GM12878 (cell line): Measurements from ENCODE around the gene AGRP. TPM values are rescaled to one million over a fixed set of nuclear protein-coding genes. Genes with fewer than 3 reads are reported as not detected.

ENCODE experiments used
- ATAC-seq: fragments of 200-7000 bp; cut with Tn5 transposase; 3 replicates; pipeline ENCODE4 v1.9.1; 2020; ENCODE audit warnings: mild to moderate bottlenecking, moderate library complexity
- BruUV-seq: library from RNA; stranded (reverse); fragments of 400-500 nt; replicated peaks from 2 replicates; lab custom pipeline; 2021; lab: Mats Ljungman, UMichigan
- CTCF ChIA-PET: fragments of 300-600 bp; sonication (Branson Sonifier 250); formaldehyde crosslinking; extraction: SDS; loops from one replicate; lab custom pipeline; 2021; ENCODE audit warnings: inconsistent platforms; lab: Yijun Ruan, JAX
- POLR2A ChIA-PET: fragments of 350-600 bp; formaldehyde crosslinking; extraction: SDS; loops from one replicate; lab custom pipeline; 2021; ENCODE audit warnings: inconsistent platforms; lab: Charles Lee
- RAD21 ChIA-PET: fragments of 300-600 bp; sonication (Branson Sonifier 250); formaldehyde crosslinking; loops from one replicate; lab custom pipeline; 2023; ENCODE audit warnings: antibody characterized with exemption; ENCODE audit not compliant: unreplicated experiment; lab: Charles Lee
- SMC1A ChIA-PET: fragments of 300-600 bp; sonication (Branson Sonifier 250); formaldehyde crosslinking; loops from one replicate; lab custom pipeline; 2023; ENCODE audit not compliant: unreplicated experiment, uncharacterized antibody; lab: Charles Lee
- DNase-seq: peaks from one replicate; pipeline ENCODE4 v3.0.0-alpha.2; 2011; ENCODE audit warnings: low read depth, low spot score
- FAIRE-seq: peaks from 3 replicates; lab custom pipeline; 2011; peaks lifted over from hg19 to GRCh38; lab: Jason Lieb, UNC
- H2AFZ ChIP-seq: 2 replicates; pipeline ENCODE4 v1.6.0; 2011; ENCODE audit warnings: low read depth, low read length, control low read depth; ENCODE audit not compliant: control insufficient read depth
- H3K27ac ChIP-seq: 2 replicates; pipeline ENCODE4 v1.5.1; 2011; ENCODE audit warnings: control low read depth; ENCODE audit not compliant: control insufficient read depth, insufficient read depth
- H3K27me3 ChIP-seq, 2 experiments: replicated peaks in 1 of 2; 2 replicates each; pipeline versions ENCODE4 v1.6.0 to v1.6.1; 2011; ENCODE audit warnings: low read length in 1 of 2; ENCODE audit not compliant: control insufficient read depth in 2 of 2, insufficient read depth in 2 of 2
- H3K36me3 ChIP-seq, 2 experiments: 2 replicates each; pipeline ENCODE4 v1.5.1; 2011; ENCODE audit warnings: low read length in 1 of 2; ENCODE audit not compliant: control insufficient read depth in 2 of 2, insufficient read depth in 2 of 2
- H3K4me1 ChIP-seq: 2 replicates; pipeline ENCODE4 v1.6.1; 2011; ENCODE audit warnings: mild to moderate bottlenecking, low read length, moderate library complexity, mixed read lengths; ENCODE audit not compliant: control insufficient read depth, insufficient read depth
- H3K4me2 ChIP-seq: 2 replicates; pipeline ENCODE4 v1.6.0; 2011; ENCODE audit warnings: control low read depth; ENCODE audit not compliant: control insufficient read depth, insufficient read depth
- H3K4me3 ChIP-seq: fragments of 200-600 bp; sonication (generic); 2 replicates; pipeline ENCODE4 v1.5.1; 2016
- H3K79me2 ChIP-seq: 2 replicates; pipeline ENCODE4 v1.6.0; 2011; ENCODE audit warnings: low read length; ENCODE audit not compliant: control insufficient read depth, insufficient read depth
- H3K9ac ChIP-seq: 2 replicates; pipeline ENCODE4 v1.8.0; 2011; ENCODE audit warnings: low read length, control low read depth, mixed read lengths; ENCODE audit not compliant: control insufficient read depth, insufficient read depth
- H3K9me3 ChIP-seq: replicated peaks from 3 replicates; pipeline ENCODE4 v1.5.1; 2011; ENCODE audit warnings: mild to moderate bottlenecking, low read length; ENCODE audit not compliant: control insufficient read depth, insufficient read depth
- H4K20me1 ChIP-seq: 2 replicates; pipeline ENCODE4 v1.6.0; 2011; ENCODE audit not compliant: control insufficient read depth, insufficient read depth
- CBFB ChIP-seq: IDR thresholded peaks from 2 replicates; pipeline ENCODE4 v1.6.1; 2016; ENCODE audit warnings: antibody characterized with exemption, low read depth
- CHD2 ChIP-seq: IDR thresholded peaks from 2 replicates; pipeline ENCODE4 v1.6.1; 2011; ENCODE audit warnings: low read depth, low read length, improper control_type of control experiment, borderline replicate concordance
- E4F1 ChIP-seq: fragments of 450-650 bp; IDR thresholded peaks from 2 replicates; pipeline ENCODE4 v1.6.1; 2018; ENCODE audit warnings: borderline replicate concordance, mild to moderate bottlenecking; ENCODE audit not compliant: partially characterized antibody
- GABPA ChIP-seq: IDR thresholded peaks from 2 replicates; pipeline ENCODE4 v1.6.1; 2014; ENCODE audit warnings: antibody characterized with exemption, low read depth, mild to moderate bottlenecking, inconsistent platforms
- KDM1A ChIP-seq: fragments of 200-600 bp; sonication (generic); IDR thresholded peaks from 2 replicates; pipeline ENCODE4 v1.6.1; 2016; ENCODE audit warnings: borderline replicate concordance
- KLF5 ChIP-seq: fragments of 450-650 bp; IDR thresholded peaks from 2 replicates; pipeline ENCODE4 v1.6.1; 2014; ENCODE audit warnings: mild to moderate bottlenecking; ENCODE audit not compliant: partially characterized antibody
- MEF2B ChIP-seq: fragments of 450-650 bp; IDR thresholded peaks from 2 replicates; pipeline ENCODE4 v1.6.1; 2018; ENCODE audit warnings: mild to moderate bottlenecking, moderate library complexity; ENCODE audit not compliant: partially characterized antibody, poor library complexity, severe bottlenecking
- MTA3 ChIP-seq: IDR thresholded peaks from 2 replicates; pipeline ENCODE4 v1.6.1; 2012; ENCODE audit warnings: low read length, inconsistent platforms, borderline replicate concordance
- NBN ChIP-seq: fragments of 450-650 bp; IDR thresholded peaks from 2 replicates; pipeline ENCODE4 v1.6.1; 2016
- NFYA ChIP-seq: IDR thresholded peaks from 2 replicates; pipeline ENCODE4 v1.6.1; 2011; ENCODE audit warnings: low read depth, mild to moderate bottlenecking, low read length, improper control_type of control experiment, borderline replicate concordance
- NR2C1 ChIP-seq: fragments of 450-650 bp; IDR thresholded peaks from 2 replicates; pipeline ENCODE4 v1.6.1; 2017; ENCODE audit warnings: antibody characterized with exemption, mild to moderate bottlenecking, moderate library complexity
- PKNOX1 ChIP-seq: fragments of 450-650 bp; IDR thresholded peaks from 2 replicates; pipeline ENCODE4 v1.6.1; 2016; ENCODE audit warnings: mild to moderate bottlenecking
- RAD21 ChIP-seq: IDR thresholded peaks from 2 replicates; pipeline ENCODE4 v1.6.1; 2011; ENCODE audit warnings: mild to moderate bottlenecking, low read depth, low read length, moderate library complexity; ENCODE audit not compliant: insufficient read depth
- RFX5 ChIP-seq: IDR thresholded peaks from 2 replicates; pipeline ENCODE4 v1.6.1; 2011; ENCODE audit warnings: low read depth, low read length, improper control_type of control experiment
- SMAD1 ChIP-seq: fragments of 450-650 bp; IDR thresholded peaks from 2 replicates; pipeline ENCODE4 v1.6.1; 2018; ENCODE audit warnings: mild to moderate bottlenecking, low read depth; ENCODE audit not compliant: partially characterized antibody
- TCF3 ChIP-seq: IDR thresholded peaks from 2 replicates; pipeline ENCODE4 v1.6.1; 2012; ENCODE audit warnings: low read depth, mild to moderate bottlenecking, low read length, borderline replicate concordance; ENCODE audit not compliant: insufficient read depth
- USF2 ChIP-seq: IDR thresholded peaks from 2 replicates; pipeline ENCODE4 v1.6.1; 2011; ENCODE audit warnings: low read depth, low read length, improper control_type of control experiment, borderline replicate concordance
- ZNF207 ChIP-seq: fragments of 450-650 bp; IDR thresholded peaks from 2 replicates; pipeline ENCODE4 v1.6.1; 2014; ENCODE audit warnings: antibody characterized with exemption, mild to moderate bottlenecking, borderline replicate concordance
- ZZZ3 ChIP-seq: IDR thresholded peaks from 2 replicates; pipeline ENCODE4 v1.6.1; 2011; ENCODE audit warnings: low read depth; ENCODE audit not compliant: control insufficient read depth, insufficient read length
- WGBS: methylation state at CpG from one replicate; pipeline ENCODE4 v1.1.6; 2016; ENCODE audit warnings: low lambda C conversion rate; ENCODE audit not compliant: insufficient replicate concordance, insufficient coverage; ENCODE audit errors: missing lambda C conversion rate; 5-methylcytosine and 5-hydroxymethylcytosine counted together
- in situ Hi-C: fragments of 300-500 bp; cut with MboI; formaldehyde crosslinking; loops from 9 replicates; pipeline ENCODE4 v1.14.3; 2018; ENCODE audit warnings: mixed read lengths
- intact Hi-C: fragments of 100-400 bp; cut with micrococcal nuclease; formaldehyde crosslinking; loops from one replicate; pipeline ENCODE4 v1.14.2; 2022; ENCODE audit not compliant: unreplicated experiment
- polyA plus RNA-seq, 11 experiments: library from polyadenylated mRNA; depleted of rRNA in 4 of 11; unstranded in 6 of 11; stranded (reverse) in 5 of 11; fragments of >200 nt; fragmentation: Nextera tagmentation in 4 of 11; fragmentation: Illumina TruSeq in 1 of 11; extraction: Ambion mirVana in 4 of 11; extraction: Trizol in 1 of 11; gene quantifications; 1 replicate in 1 of 11; 2 replicates in 10 of 11; pipeline versions ENCODE4 v1.2.1 to v1.2.3, GENCODE V29; 2011 to 2016; ENCODE audit warnings: inconsistent platforms in 2 of 11, missing spikeins in 2 of 11, low read depth in 1 of 11
- total RNA-seq, 4 experiments: library from RNA; depleted of rRNA in 3 of 4; stranded (reverse); fragments of >200 nt in 3 of 4; fragmentation: Illumina TruSeq in 1 of 4; extraction: Trizol in 1 of 4; gene quantifications; 2 replicates each; pipeline versions ENCODE4 v1.2.1 to v1.2.3, GENCODE V29; 2013 to 2021

AGRP gene
- total and polyA plus RNA-seq, 10 of the 15 experiments (the other 5 are each of a cell fraction or from before 2014, with no cell fraction given), result 0.16 to 0.75 (median 0.53) TPM; not detected in 6

- Histone ChIP-seq H3K36me3 (no peaks in the 10 kb centered on the region), H3K9ac (peak overlapping the region; percentile 86), H3K27ac (peak overlapping the region; percentile 98), H4K20me1 (no peaks in the 10 kb centered on the region), H3K4me1 (peaks cover 27% of the 10 kb centered on the region), H3K27me3 (no peaks in the 10 kb centered on the region), H3K9me3 (no peaks in the 10 kb centered on the region), H3K79me2 (peaks cover 4% of the 10 kb centered on the region), H3K4me3 (peak overlapping the region; percentile 70; the same call in 1 of the 2 replicates), H2AFZ (peak overlapping the region; percentile 99), H3K4me2 (peak overlapping the region; percentile 100)
- POLR2A ChIA-PET, result interaction anchor here (0.6 to 3.8 kb wide), 20 partner anchors 10 to 415 kb away, joined by 3 to 56 read pairs (median 3); partner anchors contain the start of genes ACD, ATP6V0D1, C16orf86 and CARMIL2
- RAD21 ChIA-PET, result interaction anchor here (0.7 to 2.8 kb wide), 35 partner anchors 9 to 974 kb away, joined by 3 to 31 read pairs (median 6); partner anchors contain the start of genes ACD, ATP6V0D1, C16orf86 and CARMIL2
- SMC1A ChIA-PET, result interaction anchor here (0.6 to 4.0 kb wide), 28 partner anchors 10 to 473 kb away, joined by 3 to 41 read pairs (median 6); partner anchors contain the start of genes ATP6V0D1, C16orf86, CARMIL2 and CTCF
- WGBS, result under 1% methylated on average over 25 of the region's 25 CpGs
- intact Hi-C loops (loop anchor here (1.0 to 10.0 kb wide), 4 partner anchors 41 to 404 kb away; partner anchors contain the start of gene CTCF), in situ Hi-C loops (no loop called here)
- DNase-seq (peak; percentile 87), ATAC-seq (peak; percentile 86), FAIRE-seq (peak; percentile 87)
- CTCF ChIA-PET, result interaction anchor here (0.5 to 14.1 kb wide), 54 partner anchors 8 to 1865 kb away, joined by 3 to 453 read pairs (median 5); partner anchors contain the start of genes ACD, AGRP, ATP6V0D1 and C16orf86
- no TSS peak for BruUV-seq
- TF ChIP-seq E4F1, result no peak
- TF ChIP-seq PKNOX1, result peak; percentile 60
- TF ChIP-seq SMAD1, result no peak
- no peak for TF ChIP-seq MTA3
- TF ChIP-seq NBN, result peak; percentile 98
- TF ChIP-seq MEF2B, result peak; percentile 93
- 0 out of 2 replicates have a peak, but pooled peaks have one; percentile 20 for TF ChIP-seq RFX5
- peak; percentile 43; the same call in 1 of the 2 replicates for TF ChIP-seq CHD2
- no peak for TF ChIP-seq USF2
- TF ChIP-seq NFYA, result no peak
- TF ChIP-seq KLF5, result peak; percentile 54
- no peak for TF ChIP-seq CBFB
- no peak for TF ChIP-seq KDM1A
- TF ChIP-seq GABPA, result no peak
- TF ChIP-seq ZZZ3, result no peak
- peak; percentile 83 for TF ChIP-seq RAD21
- TF ChIP-seq TCF3, result no peak
- no peak; the same call in none of the 2 replicates for TF ChIP-seq ZNF207
- TF ChIP-seq NR2C1, result no peak
Observed at GRCh38 chr16:67521095-67521804, 37.9 kb upstream of the AGRP start.
